ENCODE results near the gene SLC29A3.

DNA sequence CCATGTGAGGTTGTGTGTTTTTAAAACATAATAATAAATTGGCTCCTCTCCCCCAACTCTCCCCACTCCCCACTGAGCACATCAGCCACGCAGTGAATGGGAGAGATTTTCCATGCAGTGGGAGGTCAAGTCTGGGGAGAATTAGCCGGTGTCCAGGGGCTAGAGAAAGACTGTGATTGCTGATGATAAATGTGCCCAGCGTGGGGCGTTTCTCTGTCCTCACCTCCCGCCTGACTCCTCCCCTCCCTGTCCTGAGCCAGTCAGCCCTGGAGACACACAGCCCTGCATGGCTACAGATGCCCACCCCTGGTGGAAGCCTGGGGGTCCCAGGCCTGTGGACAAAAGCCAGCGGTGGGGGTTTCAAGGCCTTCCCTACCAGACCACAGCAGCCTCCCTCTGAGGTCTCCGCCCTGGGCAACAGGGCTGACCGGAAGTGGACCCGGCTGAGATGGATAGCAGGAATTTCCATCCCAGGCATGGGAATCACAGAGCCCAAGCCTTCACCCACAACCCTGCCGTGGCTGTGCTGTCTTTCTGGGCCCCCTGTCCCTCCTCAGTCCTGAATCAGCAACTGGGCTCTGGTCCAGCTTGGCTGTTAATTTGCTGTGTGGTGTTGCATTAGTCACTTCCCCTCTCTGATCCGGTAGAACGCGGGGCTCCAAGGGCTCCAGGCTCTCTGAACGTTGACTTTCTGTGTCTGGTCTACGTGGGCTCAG is 46.8 kb upstream of the SLC29A3 start:
- TF ChIP-seq POLR2A (IDR thresholded peaks at IDR 0.05; ENCODE audit: low read depth, low read length): no peak
- no peak for TF ChIP-seq POLR2AphosphoS5 (IDR thresholded peaks at IDR 0.05; ENCODE audit: low read depth, low read length)

All from GM12891 (cell line).